Esophagus squamous epithelium (tissue), 4 donors: ENCODE results near the gene CMTM6.

Source experiments
- POLR2A ChIP-seq, 4 donors: fragments of 450-650 bp; IDR thresholded peaks; one replicate each; pipeline ENCODE4 v1.6.1; 2017; ENCODE audit warnings: antibody characterized with exemption in 4 of 4, mild to moderate bottlenecking in 4 of 4, moderate library complexity in 3 of 4
- TF ChIP-seq, protein P1 (sequence below), 6 experiments: fragments of 450-650 bp in 4 of 6; fragments of 200-600 bp in 2 of 6; sonication (generic) in 2 of 6; IDR thresholded peaks; one replicate each; pipeline ENCODE4 v1.5.1; 2016 to 2019; ENCODE audit warnings: antibody characterized with exemption in 6 of 6, mild to moderate bottlenecking in 4 of 6, moderate library complexity in 4 of 6

DNA sequence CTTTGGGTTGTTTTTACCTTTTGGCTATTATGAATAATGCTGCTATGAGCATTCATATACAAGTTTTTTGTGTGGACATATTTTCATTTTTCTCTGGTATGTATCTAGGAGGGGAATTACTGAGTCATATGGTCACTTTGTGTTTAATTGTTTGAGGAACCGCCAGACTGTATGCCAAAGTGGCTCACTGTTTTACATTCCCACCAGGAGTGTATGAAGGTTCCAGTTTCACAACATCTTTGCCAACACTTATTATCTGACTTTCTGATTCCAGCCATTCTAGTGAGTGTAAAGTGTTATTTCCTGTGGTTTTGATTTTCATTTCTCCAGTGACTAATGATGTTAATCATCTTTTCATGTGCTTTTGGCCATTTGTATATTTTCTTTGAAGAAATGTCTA, 59.2 kb downstream of the CMTM6 start:
- TF ChIP-seq, protein P1, sequence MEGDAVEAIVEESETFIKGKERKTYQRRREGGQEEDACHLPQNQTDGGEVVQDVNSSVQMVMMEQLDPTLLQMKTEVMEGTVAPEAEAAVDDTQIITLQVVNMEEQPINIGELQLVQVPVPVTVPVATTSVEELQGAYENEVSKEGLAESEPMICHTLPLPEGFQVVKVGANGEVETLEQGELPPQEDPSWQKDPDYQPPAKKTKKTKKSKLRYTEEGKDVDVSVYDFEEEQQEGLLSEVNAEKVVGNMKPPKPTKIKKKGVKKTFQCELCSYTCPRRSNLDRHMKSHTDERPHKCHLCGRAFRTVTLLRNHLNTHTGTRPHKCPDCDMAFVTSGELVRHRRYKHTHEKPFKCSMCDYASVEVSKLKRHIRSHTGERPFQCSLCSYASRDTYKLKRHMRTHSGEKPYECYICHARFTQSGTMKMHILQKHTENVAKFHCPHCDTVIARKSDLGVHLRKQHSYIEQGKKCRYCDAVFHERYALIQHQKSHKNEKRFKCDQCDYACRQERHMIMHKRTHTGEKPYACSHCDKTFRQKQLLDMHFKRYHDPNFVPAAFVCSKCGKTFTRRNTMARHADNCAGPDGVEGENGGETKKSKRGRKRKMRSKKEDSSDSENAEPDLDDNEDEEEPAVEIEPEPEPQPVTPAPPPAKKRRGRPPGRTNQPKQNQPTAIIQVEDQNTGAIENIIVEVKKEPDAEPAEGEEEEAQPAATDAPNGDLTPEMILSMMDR (IDR thresholded peaks at IDR 0.05) = no peak
- TF ChIP-seq POLR2A (IDR thresholded peaks at IDR 0.05) = no peak
